Measurements from ENCODE around the gene NEK3. TPM values are rescaled to one million over a fixed set of nuclear protein-coding genes. Genes with fewer than 3 reads are reported as not detected.

Gene NEK3
- total RNA-seq, 1 donor from 2014 or later: 16.5 TPM

DNA sequence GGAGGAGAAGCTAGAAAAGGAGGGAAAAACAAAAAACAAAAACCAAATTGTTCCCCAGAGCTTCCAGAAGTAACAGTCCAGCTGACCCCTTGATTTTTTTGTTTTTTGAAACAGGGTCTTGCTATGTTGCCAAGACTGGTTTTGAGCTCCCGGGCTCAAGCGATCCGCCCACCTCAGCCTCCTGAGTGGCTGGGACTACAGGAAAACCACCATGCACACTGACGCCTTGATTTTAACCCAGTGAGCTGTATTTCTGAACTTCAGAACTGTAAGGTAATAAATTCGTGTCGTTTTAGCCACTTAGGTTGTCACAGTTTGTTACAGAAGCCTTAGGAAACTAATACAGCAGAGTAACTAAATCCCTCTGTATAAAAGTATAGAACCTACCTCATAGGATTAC lies 1.1 kb upstream of the NEK3 start:
- peaks cover 16% of the 10 kb centered on the region for H3K4me1 ChIP-seq
- H3K4me3 ChIP-seq: no peak overlapping the region
- TF ChIP-seq, protein P1, sequence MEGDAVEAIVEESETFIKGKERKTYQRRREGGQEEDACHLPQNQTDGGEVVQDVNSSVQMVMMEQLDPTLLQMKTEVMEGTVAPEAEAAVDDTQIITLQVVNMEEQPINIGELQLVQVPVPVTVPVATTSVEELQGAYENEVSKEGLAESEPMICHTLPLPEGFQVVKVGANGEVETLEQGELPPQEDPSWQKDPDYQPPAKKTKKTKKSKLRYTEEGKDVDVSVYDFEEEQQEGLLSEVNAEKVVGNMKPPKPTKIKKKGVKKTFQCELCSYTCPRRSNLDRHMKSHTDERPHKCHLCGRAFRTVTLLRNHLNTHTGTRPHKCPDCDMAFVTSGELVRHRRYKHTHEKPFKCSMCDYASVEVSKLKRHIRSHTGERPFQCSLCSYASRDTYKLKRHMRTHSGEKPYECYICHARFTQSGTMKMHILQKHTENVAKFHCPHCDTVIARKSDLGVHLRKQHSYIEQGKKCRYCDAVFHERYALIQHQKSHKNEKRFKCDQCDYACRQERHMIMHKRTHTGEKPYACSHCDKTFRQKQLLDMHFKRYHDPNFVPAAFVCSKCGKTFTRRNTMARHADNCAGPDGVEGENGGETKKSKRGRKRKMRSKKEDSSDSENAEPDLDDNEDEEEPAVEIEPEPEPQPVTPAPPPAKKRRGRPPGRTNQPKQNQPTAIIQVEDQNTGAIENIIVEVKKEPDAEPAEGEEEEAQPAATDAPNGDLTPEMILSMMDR (IDR thresholded peaks at IDR 0.05): no peak
- TF ChIP-seq POLR2AphosphoS5 (IDR thresholded peaks at IDR 0.05; ENCODE audit: insufficient read depth in 1 of 2, low read depth in 1 of 2) (no peak), POLR2A (IDR thresholded peaks at IDR 0.05) (no peak)
- H3K27ac ChIP-seq: no peak overlapping the region
- intact Hi-C loops (cut with DNase I): no loop called here
- no peaks in the 10 kb centered on the region for H3K27me3 ChIP-seq
- H3K36me3 ChIP-seq: no peaks in the 10 kb centered on the region
- H3K9me3 ChIP-seq: no peaks in the 10 kb centered on the region
- DNase-seq (ENCODE audit: extremely low spot score in 2 of 2): no peak

DNA sequence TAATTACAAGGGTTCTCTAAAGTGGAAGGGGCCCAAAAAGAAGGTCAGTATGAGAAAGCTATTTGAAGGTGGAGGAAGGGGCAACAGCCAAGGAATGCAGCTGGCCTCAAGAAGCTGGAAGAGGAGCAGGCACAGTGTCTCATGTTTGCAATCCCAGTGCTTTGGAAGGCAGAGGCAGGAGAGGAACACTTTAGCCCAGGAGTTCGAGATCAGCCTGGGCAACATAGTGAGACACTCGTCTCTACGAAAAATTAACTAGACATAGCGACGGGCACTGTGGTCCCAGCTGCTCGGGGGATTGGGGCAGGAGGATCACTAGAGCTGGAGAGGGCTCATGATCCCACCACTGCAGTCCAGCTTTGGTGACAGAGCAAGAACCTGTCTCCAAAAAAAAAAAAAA lies 656 bp upstream of the NEK3 start:
- H3K27ac ChIP-seq: no peak overlapping the region
- TF ChIP-seq, protein P1 (IDR thresholded peaks at IDR 0.05): no peak
- TF ChIP-seq POLR2AphosphoS5 (IDR thresholded peaks at IDR 0.05; ENCODE audit: insufficient read depth in 1 of 2, low read depth in 1 of 2): no peak
- no peak for TF ChIP-seq POLR2A (IDR thresholded peaks at IDR 0.05)
- H3K36me3 ChIP-seq: no peaks in the 10 kb centered on the region

DNA sequence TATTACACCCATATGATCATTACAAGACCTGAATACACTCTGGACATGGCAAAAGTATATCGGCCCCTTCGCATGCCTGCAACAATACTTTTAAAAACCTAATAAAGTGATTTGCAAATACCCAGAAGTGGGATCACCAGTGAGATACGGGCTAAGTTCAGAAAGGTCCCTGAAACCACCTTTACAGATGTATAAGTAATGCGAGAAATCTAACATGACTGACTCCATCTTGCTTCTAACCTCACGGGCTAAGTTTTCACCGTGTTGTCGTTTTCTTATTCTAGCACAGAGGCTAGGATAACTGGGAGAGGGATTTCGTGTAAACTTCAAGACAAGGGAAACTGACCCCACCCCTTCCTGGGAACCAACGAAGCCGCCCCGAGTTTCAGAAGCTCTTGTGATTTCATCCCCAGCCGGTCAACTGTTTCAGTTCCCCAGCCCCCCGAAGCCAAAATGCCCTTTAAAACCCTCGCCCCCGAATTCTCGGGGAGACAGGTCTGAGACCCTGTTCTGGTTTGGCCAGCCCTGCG lies 703 bp downstream of the NEK3 start:
- no peak for DNase-seq (ENCODE audit: extremely low spot score in 2 of 2)
- Histone ChIP-seq H3K4me3 (peak overlapping the region; percentile 78 to 82), H3K27me3 (no peaks in the 10 kb centered on the region), H3K27ac (peak overlapping the region; percentile 87), H3K4me1 (peaks cover 16% of the 10 kb centered on the region), H3K36me3 (no peaks in the 10 kb centered on the region), H3K9me3 (no peaks in the 10 kb centered on the region)
- intact Hi-C loops (cut with DNase I): no loop called here
- TF ChIP-seq POLR2A (IDR thresholded peaks at IDR 0.05) (no peak), POLR2AphosphoS5 (IDR thresholded peaks at IDR 0.05; ENCODE audit: insufficient read depth in 1 of 2, low read depth in 1 of 2) (no peak)
- TF ChIP-seq, protein P1 (IDR thresholded peaks at IDR 0.05): no peak

More for the DNA sequence above, 656 bp upstream of the NEK3 start:
- no peaks in the 10 kb centered on the region for H3K27me3 ChIP-seq
- intact Hi-C loops (cut with DNase I): no loop called here
- H3K4me1 ChIP-seq: peaks cover 16% of the 10 kb centered on the region
- no peaks in the 10 kb centered on the region for H3K9me3 ChIP-seq
- H3K4me3 ChIP-seq: peak overlapping the region in 1 of 2 donors; percentile 78
- no peak for DNase-seq (ENCODE audit: extremely low spot score in 2 of 2)

DNA sequence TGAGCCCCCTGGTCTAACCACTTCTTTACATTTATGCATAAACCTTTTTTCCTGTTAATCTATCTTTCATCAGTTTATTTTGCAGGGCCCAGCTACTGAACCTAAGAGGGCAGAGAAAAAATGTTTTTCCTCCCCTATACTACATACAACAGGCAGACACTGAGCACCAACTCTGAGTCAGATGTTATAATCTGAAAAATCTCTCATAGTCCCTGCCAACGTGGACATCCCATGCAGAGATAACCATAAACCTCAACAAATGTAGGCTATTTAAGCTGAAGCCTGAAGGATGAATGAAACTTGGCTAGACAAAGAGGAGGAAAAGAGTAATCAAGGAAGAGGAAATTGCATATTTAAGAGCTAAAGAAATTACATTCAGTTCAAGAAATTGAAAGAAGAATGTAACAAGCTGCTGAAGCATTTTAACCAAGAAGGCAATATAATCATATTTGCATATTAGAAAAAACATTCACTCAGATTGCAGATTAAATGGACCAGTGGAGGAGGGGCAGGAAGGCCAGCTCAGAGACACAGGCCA lies 2.6 kb downstream of the NEK3 start:
- H3K27me3 ChIP-seq: no peaks in the 10 kb centered on the region

DNA sequence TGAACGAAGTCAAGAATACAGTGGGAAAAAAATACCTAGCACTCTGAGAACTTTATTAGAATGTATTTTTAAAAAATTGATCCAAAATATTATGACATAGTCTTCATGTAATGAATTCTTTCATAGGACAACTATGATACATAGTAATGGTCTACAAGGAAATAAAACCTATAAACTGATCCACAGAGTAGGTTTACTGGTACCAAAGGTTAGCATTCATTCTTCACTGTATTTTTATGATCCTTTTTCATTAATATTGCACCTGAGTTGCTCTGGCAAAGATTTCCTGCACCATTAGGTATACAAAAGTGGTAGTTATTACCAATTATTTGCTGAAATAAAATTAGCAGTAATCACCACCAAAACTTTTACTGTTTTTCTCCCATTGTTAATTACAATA lies 4.2 kb downstream of the NEK3 start:
- DNase-seq (ENCODE audit: extremely low spot score in 2 of 2): no peak
- TF ChIP-seq POLR2A (IDR thresholded peaks at IDR 0.05): no peak

More for the DNA sequence above, 2.6 kb downstream of the NEK3 start:
- no peaks in the 10 kb centered on the region for H3K9me3 ChIP-seq
- no peaks in the 10 kb centered on the region for H3K36me3 ChIP-seq
- no peak for TF ChIP-seq POLR2A (IDR thresholded peaks at IDR 0.05)
- H3K27ac ChIP-seq: no peak overlapping the region
- no peak for DNase-seq (ENCODE audit: extremely low spot score in 2 of 2)
- peaks cover 16% of the 10 kb centered on the region for H3K4me1 ChIP-seq
- intact Hi-C loops (cut with DNase I): no loop called here
- H3K4me3 ChIP-seq: no peak overlapping the region

DNA sequence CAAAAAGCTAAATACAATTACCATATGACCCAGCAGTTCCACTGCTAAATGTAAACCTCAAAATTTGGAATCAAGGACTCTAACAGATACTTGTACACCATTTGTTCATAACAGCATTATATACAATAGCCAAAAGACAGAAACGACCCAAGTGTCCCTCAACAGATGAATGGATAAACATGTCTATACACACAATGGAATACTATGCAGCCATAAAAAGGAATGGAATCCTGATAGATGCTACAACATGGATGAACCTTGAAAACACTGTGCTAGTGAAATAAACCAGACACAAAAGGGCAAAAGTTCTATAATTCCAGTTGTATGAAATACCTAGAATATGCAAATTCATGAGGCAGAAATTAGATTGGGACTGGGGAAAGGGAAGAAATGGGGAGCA lies 12.2 kb downstream of the NEK3 start:
- no peak for DNase-seq (ENCODE audit: extremely low spot score in 2 of 2)
- no peaks in the 10 kb centered on the region for H3K9me3 ChIP-seq
- no peak overlapping the region for H3K27ac ChIP-seq
- peaks cover 4 to 21% of the 10 kb centered on the region in 2 donors for H3K36me3 ChIP-seq
- TF ChIP-seq POLR2A (IDR thresholded peaks at IDR 0.05): no peak
- TF ChIP-seq, protein P1 (IDR thresholded peaks at IDR 0.05): no peak
- TF ChIP-seq POLR2AphosphoS5 (IDR thresholded peaks at IDR 0.05; ENCODE audit: insufficient read depth in 1 of 2, low read depth in 1 of 2): no peak
- no peaks in the 10 kb centered on the region for H3K27me3 ChIP-seq
- no peaks in the 10 kb centered on the region for H3K4me1 ChIP-seq
- no peak overlapping the region for H3K4me3 ChIP-seq
- intact Hi-C loops (cut with DNase I): no loop called here

More for the DNA sequence above, 4.2 kb downstream of the NEK3 start:
- Histone ChIP-seq H3K4me3 (no peak overlapping the region), H3K27me3 (no peaks in the 10 kb centered on the region), H3K36me3 (peaks cover 0 to 14% of the 10 kb centered on the region in 2 donors), H3K27ac (no peak overlapping the region), H3K4me1 (peaks cover 16% of the 10 kb centered on the region), H3K9me3 (no peaks in the 10 kb centered on the region)
- intact Hi-C loops (cut with DNase I): no loop called here

Data from vagina (tissue), 2 donors.